GM12878 (cell line): ENCODE measurements around the gene TLCD5. TPM values are rescaled to one million over a fixed set of nuclear protein-coding genes. Genes with fewer than 3 reads are reported as not detected.

ENCODE experiments used
- ATAC-seq: fragments of 200-7000 bp; cut with Tn5 transposase; 3 replicates; pipeline ENCODE4 v1.9.1; 2020; ENCODE audit warnings: mild to moderate bottlenecking, moderate library complexity
- BruUV-seq: library from RNA; stranded (reverse); fragments of 400-500 nt; replicated peaks from 2 replicates; lab custom pipeline; 2021; lab: Mats Ljungman, UMichigan
- CTCF ChIA-PET: fragments of 300-600 bp; sonication (Branson Sonifier 250); formaldehyde crosslinking; extraction: SDS; loops from one replicate; lab custom pipeline; 2021; ENCODE audit warnings: inconsistent platforms; lab: Yijun Ruan, JAX
- POLR2A ChIA-PET: fragments of 350-600 bp; formaldehyde crosslinking; extraction: SDS; loops from one replicate; lab custom pipeline; 2021; ENCODE audit warnings: inconsistent platforms; lab: Charles Lee
- RAD21 ChIA-PET: fragments of 300-600 bp; sonication (Branson Sonifier 250); formaldehyde crosslinking; loops from one replicate; lab custom pipeline; 2023; ENCODE audit warnings: antibody characterized with exemption; ENCODE audit not compliant: unreplicated experiment; lab: Charles Lee
- SMC1A ChIA-PET: fragments of 300-600 bp; sonication (Branson Sonifier 250); formaldehyde crosslinking; loops from one replicate; lab custom pipeline; 2023; ENCODE audit not compliant: unreplicated experiment, uncharacterized antibody; lab: Charles Lee
- DNase-seq: peaks from one replicate; pipeline ENCODE4 v3.0.0-alpha.2; 2011; ENCODE audit warnings: low read depth, low spot score
- FAIRE-seq: peaks from 3 replicates; lab custom pipeline; 2011; peaks lifted over from hg19 to GRCh38; lab: Jason Lieb, UNC
- H2AFZ ChIP-seq: 2 replicates; pipeline ENCODE4 v1.6.0; 2011; ENCODE audit warnings: low read depth, low read length, control low read depth; ENCODE audit not compliant: control insufficient read depth
- H3K27ac ChIP-seq: 2 replicates; pipeline ENCODE4 v1.5.1; 2011; ENCODE audit warnings: control low read depth; ENCODE audit not compliant: control insufficient read depth, insufficient read depth
- H3K27me3 ChIP-seq, 2 experiments: replicated peaks in 1 of 2; 2 replicates each; pipeline versions ENCODE4 v1.6.0 to v1.6.1; 2011; ENCODE audit warnings: low read length in 1 of 2; ENCODE audit not compliant: control insufficient read depth in 2 of 2, insufficient read depth in 2 of 2
- H3K36me3 ChIP-seq, 2 experiments: 2 replicates each; pipeline ENCODE4 v1.5.1; 2011; ENCODE audit warnings: low read length in 1 of 2; ENCODE audit not compliant: control insufficient read depth in 2 of 2, insufficient read depth in 2 of 2
- H3K4me1 ChIP-seq: 2 replicates; pipeline ENCODE4 v1.6.1; 2011; ENCODE audit warnings: mild to moderate bottlenecking, low read length, moderate library complexity, mixed read lengths; ENCODE audit not compliant: control insufficient read depth, insufficient read depth
- H3K4me2 ChIP-seq: 2 replicates; pipeline ENCODE4 v1.6.0; 2011; ENCODE audit warnings: control low read depth; ENCODE audit not compliant: control insufficient read depth, insufficient read depth
- H3K4me3 ChIP-seq: fragments of 200-600 bp; sonication (generic); 2 replicates; pipeline ENCODE4 v1.5.1; 2016
- H3K79me2 ChIP-seq: 2 replicates; pipeline ENCODE4 v1.6.0; 2011; ENCODE audit warnings: low read length; ENCODE audit not compliant: control insufficient read depth, insufficient read depth
- H3K9ac ChIP-seq: 2 replicates; pipeline ENCODE4 v1.8.0; 2011; ENCODE audit warnings: low read length, control low read depth, mixed read lengths; ENCODE audit not compliant: control insufficient read depth, insufficient read depth
- H3K9me3 ChIP-seq: replicated peaks from 3 replicates; pipeline ENCODE4 v1.5.1; 2011; ENCODE audit warnings: mild to moderate bottlenecking, low read length; ENCODE audit not compliant: control insufficient read depth, insufficient read depth
- H4K20me1 ChIP-seq: 2 replicates; pipeline ENCODE4 v1.6.0; 2011; ENCODE audit not compliant: control insufficient read depth, insufficient read depth
- ATF7 ChIP-seq: fragments of 450-650 bp; IDR thresholded peaks from 2 replicates; pipeline ENCODE4 v1.6.1; 2016; ENCODE audit warnings: low read depth, mild to moderate bottlenecking
- DPF2 ChIP-seq: fragments of 450-650 bp; IDR thresholded peaks from 2 replicates; pipeline ENCODE4 v1.6.1; 2017; ENCODE audit warnings: mild to moderate bottlenecking
- FOXK2 ChIP-seq: fragments of 450-650 bp; IDR thresholded peaks from 2 replicates; pipeline ENCODE4 v1.6.1; 2017; ENCODE audit warnings: mild to moderate bottlenecking, moderate library complexity
- IRF4 ChIP-seq: IDR thresholded peaks from 2 replicates; pipeline ENCODE4 v1.6.1; 2011; ENCODE audit warnings: low read depth, low read length
- KDM1A ChIP-seq: fragments of 200-600 bp; sonication (generic); IDR thresholded peaks from 2 replicates; pipeline ENCODE4 v1.6.1; 2016; ENCODE audit warnings: borderline replicate concordance
- PAX8 ChIP-seq: fragments of 450-650 bp; IDR thresholded peaks from 2 replicates; pipeline ENCODE4 v1.6.1; 2017; ENCODE audit warnings: mild to moderate bottlenecking, moderate library complexity
- RAD51 ChIP-seq: fragments of 450-650 bp; IDR thresholded peaks from 2 replicates; pipeline ENCODE4 v1.6.1; 2016; ENCODE audit warnings: moderate library complexity, mild to moderate bottlenecking, inconsistent platforms
- whole genome bisulfite sequencing: methylation state at CpG from one replicate; pipeline ENCODE4 v1.1.6; 2016; ENCODE audit warnings: low lambda C conversion rate; ENCODE audit not compliant: insufficient replicate concordance, insufficient coverage; ENCODE audit errors: missing lambda C conversion rate; 5-methylcytosine and 5-hydroxymethylcytosine counted together
- in situ Hi-C: fragments of 300-500 bp; cut with MboI; formaldehyde crosslinking; loops from 9 replicates; pipeline ENCODE4 v1.14.3; 2018; ENCODE audit warnings: mixed read lengths
- intact Hi-C: fragments of 100-400 bp; cut with micrococcal nuclease; formaldehyde crosslinking; loops from one replicate; pipeline ENCODE4 v1.14.2; 2022; ENCODE audit not compliant: unreplicated experiment
- polyA plus RNA-seq, 11 experiments: library from polyadenylated mRNA; depleted of rRNA in 4 of 11; unstranded in 6 of 11; stranded (reverse) in 5 of 11; fragments of >200 nt; fragmentation: Nextera tagmentation in 4 of 11; fragmentation: Illumina TruSeq in 1 of 11; extraction: Ambion mirVana in 4 of 11; extraction: Trizol in 1 of 11; gene quantifications; 1 replicate in 1 of 11; 2 replicates in 10 of 11; pipeline versions ENCODE4 v1.2.1 to v1.2.3, GENCODE V29; 2011 to 2016; ENCODE audit warnings: inconsistent platforms in 2 of 11, missing spikeins in 2 of 11, low read depth in 1 of 11
- total RNA-seq, 4 experiments: library from RNA; depleted of rRNA in 3 of 4; stranded (reverse); fragments of >200 nt in 3 of 4; fragmentation: Illumina TruSeq in 1 of 4; extraction: Trizol in 1 of 4; gene quantifications; 2 replicates each; pipeline versions ENCODE4 v1.2.1 to v1.2.3, GENCODE V29; 2013 to 2021
- TF ChIP-seq, protein P1 (sequence below): fragments of 450-650 bp; IDR thresholded peaks from 2 replicates; pipeline ENCODE4 v1.6.1; 2016; ENCODE audit warnings: mild to moderate bottlenecking
- TF ChIP-seq, protein P2 (sequence below): fragments of 450-650 bp; IDR thresholded peaks from 2 replicates; pipeline ENCODE4 v1.6.1; 2017; ENCODE audit warnings: borderline replicate concordance
- TF ChIP-seq, protein P3 (sequence below): fragments of 450-650 bp; IDR thresholded peaks from 2 replicates; pipeline ENCODE4 v1.6.1; 2017; ENCODE audit warnings: low read depth, mild to moderate bottlenecking, moderate library complexity
- TF ChIP-seq, protein P4 (sequence below): fragments of 450-650 bp; IDR thresholded peaks from 2 replicates; pipeline ENCODE4 v1.6.1; 2018; ENCODE audit warnings: mild to moderate bottlenecking, low read depth, moderate library complexity; ENCODE audit not compliant: partially characterized antibody

TLCD5 gene
- total and polyA plus RNA-seq, 10 of the 15 experiments (the other 5 are each of a cell fraction or from before 2014, with no cell fraction given), result 2.4 to 13.3 (median 3.2) TPM

DNA sequence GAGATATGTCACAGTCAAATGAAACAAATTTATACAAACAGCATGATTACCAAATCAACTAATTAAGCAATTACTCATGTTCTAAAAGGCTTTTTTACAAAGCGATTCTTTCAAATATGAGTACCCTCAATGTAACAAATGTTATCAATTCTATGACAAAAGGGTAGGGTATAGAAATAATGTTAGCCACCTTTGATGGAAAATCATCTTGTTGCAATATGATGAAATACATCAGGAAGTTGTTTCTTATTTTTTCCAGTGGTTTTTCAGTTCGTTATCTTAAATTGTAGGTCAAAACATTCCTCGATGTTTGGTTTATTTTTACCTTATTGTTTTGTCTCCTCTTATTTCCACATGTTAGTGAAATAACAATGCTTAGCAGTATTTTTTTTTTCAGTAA is 17.6 kb downstream of the TLCD5 start:
- POLR2A ChIA-PET, result no interaction called here
- H3K27me3 ChIP-seq, result no peaks in the 10 kb centered on the region
- no peak overlapping the region for H3K4me3 ChIP-seq
- FAIRE-seq (no peak), ATAC-seq (no peak), DNase-seq (no peak)
- H3K9me3 ChIP-seq, result no peaks in the 10 kb centered on the region; the same call in 2 of the 3 replicates
- no TSS peak for BruUV-seq
- SMC1A ChIA-PET, result interaction anchor here (1.3 to 4.9 kb wide), 5 partner anchors 16 to 82 kb away, joined by 3 to 37 read pairs (median 6); no protein-coding TSS in a partner anchor
- H3K79me2 ChIP-seq, result peaks cover 64% of the 10 kb centered on the region
- RAD21 ChIA-PET, result interaction anchor here (1.6 to 2.2 kb wide), 2 partner anchors 53 to 58 kb away, joined by 6 read pairs; no protein-coding TSS in a partner anchor
- no peaks in the 10 kb centered on the region for H3K36me3 ChIP-seq
- CTCF ChIA-PET, result interaction anchor here (0.6 to 1.4 kb wide), 3 partner anchors 9 to 158 kb away, joined by 3 to 4 read pairs (median 4); no protein-coding TSS in a partner anchor
- no peak overlapping the region; the same call in 1 of the 2 replicates for H3K4me2 ChIP-seq
- WGBS, result 96% methylated on average over 3 of the region's 3 CpGs
- no peak overlapping the region for H3K27ac ChIP-seq
- intact Hi-C loops, result no loop called here
- in situ Hi-C loops, result no loop called here
- H2AFZ ChIP-seq, result no peak overlapping the region
- H3K4me1 ChIP-seq, result peaks cover 25% of the 10 kb centered on the region
- H3K9ac ChIP-seq, result no peak overlapping the region
- no peaks in the 10 kb centered on the region; the same call in 1 of the 2 replicates for H4K20me1 ChIP-seq
- TF ChIP-seq, protein P1, sequence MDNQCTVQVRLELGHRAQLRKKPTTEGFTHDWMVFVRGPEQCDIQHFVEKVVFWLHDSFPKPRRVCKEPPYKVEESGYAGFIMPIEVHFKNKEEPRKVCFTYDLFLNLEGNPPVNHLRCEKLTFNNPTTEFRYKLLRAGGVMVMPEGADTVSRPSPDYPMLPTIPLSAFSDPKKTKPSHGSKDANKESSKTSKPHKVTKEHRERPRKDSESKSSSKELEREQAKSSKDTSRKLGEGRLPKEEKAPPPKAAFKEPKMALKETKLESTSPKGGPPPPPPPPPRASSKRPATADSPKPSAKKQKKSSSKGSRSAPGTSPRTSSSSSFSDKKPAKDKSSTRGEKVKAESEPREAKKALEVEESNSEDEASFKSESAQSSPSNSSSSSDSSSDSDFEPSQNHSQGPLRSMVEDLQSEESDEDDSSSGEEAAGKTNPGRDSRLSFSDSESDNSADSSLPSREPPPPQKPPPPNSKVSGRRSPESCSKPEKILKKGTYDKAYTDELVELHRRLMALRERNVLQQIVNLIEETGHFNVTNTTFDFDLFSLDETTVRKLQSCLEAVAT, result no peak
- TF ChIP-seq ATF7, result no peak
- no peak for TF ChIP-seq PAX8
- TF ChIP-seq RAD51, result no peak
- TF ChIP-seq KDM1A, result no peak
- TF ChIP-seq IRF4, result no peak
- TF ChIP-seq, protein P2, sequence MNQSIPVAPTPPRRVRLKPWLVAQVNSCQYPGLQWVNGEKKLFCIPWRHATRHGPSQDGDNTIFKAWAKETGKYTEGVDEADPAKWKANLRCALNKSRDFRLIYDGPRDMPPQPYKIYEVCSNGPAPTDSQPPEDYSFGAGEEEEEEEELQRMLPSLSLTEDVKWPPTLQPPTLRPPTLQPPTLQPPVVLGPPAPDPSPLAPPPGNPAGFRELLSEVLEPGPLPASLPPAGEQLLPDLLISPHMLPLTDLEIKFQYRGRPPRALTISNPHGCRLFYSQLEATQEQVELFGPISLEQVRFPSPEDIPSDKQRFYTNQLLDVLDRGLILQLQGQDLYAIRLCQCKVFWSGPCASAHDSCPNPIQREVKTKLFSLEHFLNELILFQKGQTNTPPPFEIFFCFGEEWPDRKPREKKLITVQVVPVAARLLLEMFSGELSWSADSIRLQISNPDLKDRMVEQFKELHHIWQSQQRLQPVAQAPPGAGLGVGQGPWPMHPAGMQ, result no peak
- TF ChIP-seq, protein P3, sequence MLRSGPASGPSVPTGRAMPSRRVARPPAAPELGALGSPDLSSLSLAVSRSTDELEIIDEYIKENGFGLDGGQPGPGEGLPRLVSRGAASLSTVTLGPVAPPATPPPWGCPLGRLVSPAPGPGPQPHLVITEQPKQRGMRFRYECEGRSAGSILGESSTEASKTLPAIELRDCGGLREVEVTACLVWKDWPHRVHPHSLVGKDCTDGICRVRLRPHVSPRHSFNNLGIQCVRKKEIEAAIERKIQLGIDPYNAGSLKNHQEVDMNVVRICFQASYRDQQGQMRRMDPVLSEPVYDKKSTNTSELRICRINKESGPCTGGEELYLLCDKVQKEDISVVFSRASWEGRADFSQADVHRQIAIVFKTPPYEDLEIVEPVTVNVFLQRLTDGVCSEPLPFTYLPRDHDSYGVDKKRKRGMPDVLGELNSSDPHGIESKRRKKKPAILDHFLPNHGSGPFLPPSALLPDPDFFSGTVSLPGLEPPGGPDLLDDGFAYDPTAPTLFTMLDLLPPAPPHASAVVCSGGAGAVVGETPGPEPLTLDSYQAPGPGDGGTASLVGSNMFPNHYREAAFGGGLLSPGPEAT, result no peak
- no peak for TF ChIP-seq DPF2
- TF ChIP-seq FOXK2, result no peak
- TF ChIP-seq, protein P4, sequence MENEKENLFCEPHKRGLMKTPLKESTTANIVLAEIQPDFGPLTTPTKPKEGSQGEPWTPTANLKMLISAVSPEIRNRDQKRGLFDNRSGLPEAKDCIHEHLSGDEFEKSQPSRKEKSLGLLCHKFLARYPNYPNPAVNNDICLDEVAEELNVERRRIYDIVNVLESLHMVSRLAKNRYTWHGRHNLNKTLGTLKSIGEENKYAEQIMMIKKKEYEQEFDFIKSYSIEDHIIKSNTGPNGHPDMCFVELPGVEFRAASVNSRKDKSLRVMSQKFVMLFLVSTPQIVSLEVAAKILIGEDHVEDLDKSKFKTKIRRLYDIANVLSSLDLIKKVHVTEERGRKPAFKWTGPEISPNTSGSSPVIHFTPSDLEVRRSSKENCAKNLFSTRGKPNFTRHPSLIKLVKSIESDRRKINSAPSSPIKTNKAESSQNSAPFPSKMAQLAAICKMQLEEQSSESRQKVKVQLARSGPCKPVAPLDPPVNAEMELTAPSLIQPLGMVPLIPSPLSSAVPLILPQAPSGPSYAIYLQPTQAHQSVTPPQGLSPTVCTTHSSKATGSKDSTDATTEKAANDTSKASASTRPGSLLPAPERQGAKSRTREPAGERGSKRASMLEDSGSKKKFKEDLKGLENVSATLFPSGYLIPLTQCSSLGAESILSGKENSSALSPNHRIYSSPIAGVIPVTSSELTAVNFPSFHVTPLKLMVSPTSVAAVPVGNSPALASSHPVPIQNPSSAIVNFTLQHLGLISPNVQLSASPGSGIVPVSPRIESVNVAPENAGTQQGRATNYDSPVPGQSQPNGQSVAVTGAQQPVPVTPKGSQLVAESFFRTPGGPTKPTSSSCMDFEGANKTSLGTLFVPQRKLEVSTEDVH, result no peak
